Brain microvascular endothelial cell (primary cell): ENCODE data around the gene SLC8A3.

Experiments used
- DNase-seq: peaks from one replicate; pipeline ENCODE4 v3.0.0-alpha.2; 2020
- H3K27ac ChIP-seq: fragments of 250-450 bp; sonication (Bioruptor Pico); 2 replicates; pipeline ENCODE4 v1.5.1; 2020; ENCODE audit warnings: mild to moderate bottlenecking, moderate library complexity
- H3K27me3 ChIP-seq: fragments of 250-450 bp; sonication (Bioruptor Pico); replicated peaks from 2 replicates; pipeline ENCODE4 v1.5.1; 2020; ENCODE audit warnings: mild to moderate bottlenecking
- H3K36me3 ChIP-seq: fragments of 250-450 bp; sonication (Bioruptor Pico); replicated peaks from 2 replicates; pipeline ENCODE4 v1.5.1; 2020; ENCODE audit warnings: mild to moderate bottlenecking
- H3K4me3 ChIP-seq: 2 replicates; pipeline ENCODE4 v1.5.1; 2011; ENCODE audit warnings: low read depth, mild to moderate bottlenecking, control low read depth, low read length, moderate library complexity
- in situ Hi-C: cut with HindIII; loops from 2 replicates; pipeline ENCODE4 v1.10.0; 2017; ENCODE audit warnings: low sequenced_read_pairs, low pct_ligation_motif_present
- TF ChIP-seq, protein P1 (sequence below): IDR thresholded peaks from 2 replicates; pipeline ENCODE4 v1.5.1; 2011; ENCODE audit warnings: low read depth, mild to moderate bottlenecking, moderate library complexity, low read length, control low read depth, inconsistent platforms; ENCODE audit errors: missing control alignments

Gene SLC8A3

DNA sequence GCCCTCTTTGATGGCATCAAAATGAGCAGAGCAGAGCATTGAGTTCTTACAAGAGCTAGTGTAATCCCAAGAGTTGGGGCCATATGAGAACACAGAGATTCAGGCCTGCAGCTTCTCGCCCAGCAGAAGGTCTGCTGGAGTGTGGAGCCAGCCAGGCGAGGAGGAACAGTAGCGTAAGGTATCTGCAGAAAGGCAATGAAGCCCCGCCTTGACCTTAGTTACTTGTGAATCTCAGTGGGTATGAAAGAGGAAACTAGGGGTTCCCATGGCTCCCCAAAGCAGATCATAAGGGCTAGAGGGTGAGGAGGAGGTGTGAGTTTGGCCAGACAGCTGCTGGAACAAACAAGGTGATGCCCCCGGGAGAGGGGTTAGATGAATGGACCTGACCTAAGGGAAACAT is 49.4 kb downstream of the SLC8A3 start:
- in situ Hi-C loops = no loop called here
- no peaks in the 10 kb centered on the region for H3K36me3 ChIP-seq
- H3K4me3 ChIP-seq = no peak overlapping the region
- DNase-seq = no peak
- H3K27ac ChIP-seq = no peak overlapping the region
- H3K27me3 ChIP-seq = no peaks in the 10 kb centered on the region
- TF ChIP-seq, protein P1, sequence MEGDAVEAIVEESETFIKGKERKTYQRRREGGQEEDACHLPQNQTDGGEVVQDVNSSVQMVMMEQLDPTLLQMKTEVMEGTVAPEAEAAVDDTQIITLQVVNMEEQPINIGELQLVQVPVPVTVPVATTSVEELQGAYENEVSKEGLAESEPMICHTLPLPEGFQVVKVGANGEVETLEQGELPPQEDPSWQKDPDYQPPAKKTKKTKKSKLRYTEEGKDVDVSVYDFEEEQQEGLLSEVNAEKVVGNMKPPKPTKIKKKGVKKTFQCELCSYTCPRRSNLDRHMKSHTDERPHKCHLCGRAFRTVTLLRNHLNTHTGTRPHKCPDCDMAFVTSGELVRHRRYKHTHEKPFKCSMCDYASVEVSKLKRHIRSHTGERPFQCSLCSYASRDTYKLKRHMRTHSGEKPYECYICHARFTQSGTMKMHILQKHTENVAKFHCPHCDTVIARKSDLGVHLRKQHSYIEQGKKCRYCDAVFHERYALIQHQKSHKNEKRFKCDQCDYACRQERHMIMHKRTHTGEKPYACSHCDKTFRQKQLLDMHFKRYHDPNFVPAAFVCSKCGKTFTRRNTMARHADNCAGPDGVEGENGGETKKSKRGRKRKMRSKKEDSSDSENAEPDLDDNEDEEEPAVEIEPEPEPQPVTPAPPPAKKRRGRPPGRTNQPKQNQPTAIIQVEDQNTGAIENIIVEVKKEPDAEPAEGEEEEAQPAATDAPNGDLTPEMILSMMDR = no peak

DNA sequence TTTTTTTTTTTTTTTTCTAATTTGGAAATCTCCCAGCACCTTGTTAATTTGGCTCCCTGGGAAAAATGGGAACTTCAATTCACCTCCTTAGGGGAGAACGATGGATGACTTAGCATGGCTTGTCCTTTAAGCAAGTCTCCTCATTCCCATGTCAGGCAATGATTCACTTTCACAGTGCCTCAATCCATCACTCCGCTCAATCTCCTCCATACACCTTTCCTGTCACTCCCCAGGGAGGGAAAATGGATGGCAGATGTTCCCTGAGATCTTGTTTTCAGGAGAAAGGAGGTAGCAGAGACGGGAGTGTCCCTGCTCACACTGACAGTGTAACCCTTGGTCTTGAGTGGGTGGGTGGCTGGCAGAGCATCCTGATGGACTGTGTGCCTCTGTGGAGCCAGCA is 51.0 kb downstream of the SLC8A3 start:
- H3K27me3 ChIP-seq = no peaks in the 10 kb centered on the region
- in situ Hi-C loops = no loop called here

DNA sequence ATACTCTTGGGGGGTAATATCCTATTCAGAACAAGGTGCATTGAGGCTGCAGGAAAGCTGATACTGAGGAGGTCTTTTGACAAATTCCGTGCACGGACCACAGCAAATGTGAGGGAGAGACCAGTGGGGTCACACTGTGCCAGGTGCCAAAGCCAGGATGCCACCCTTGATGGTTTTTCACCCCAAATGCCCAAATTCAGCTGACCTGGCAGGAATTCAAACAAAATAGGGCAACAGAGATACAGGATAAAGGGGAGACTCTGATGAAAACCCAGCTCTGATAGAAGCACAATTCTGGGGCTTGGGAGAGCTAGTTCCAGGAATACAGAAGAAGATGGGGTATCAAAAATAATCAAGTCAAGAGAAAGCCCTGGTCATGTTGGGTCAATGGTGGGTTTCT is 55.3 kb downstream of the SLC8A3 start:
- in situ Hi-C loops = no loop called here
- H3K36me3 ChIP-seq = no peaks in the 10 kb centered on the region
- H3K4me3 ChIP-seq = no peak overlapping the region
- H3K27me3 ChIP-seq = no peaks in the 10 kb centered on the region
- no peak for DNase-seq
- no peak overlapping the region for H3K27ac ChIP-seq
- TF ChIP-seq, protein P1 = no peak

More for the DNA sequence above, 51.0 kb downstream of the SLC8A3 start:
- H3K4me3 ChIP-seq = no peak overlapping the region
- no peak overlapping the region for H3K27ac ChIP-seq
- TF ChIP-seq, protein P1 = no peak
- DNase-seq = no peak
- no peaks in the 10 kb centered on the region for H3K36me3 ChIP-seq

DNA sequence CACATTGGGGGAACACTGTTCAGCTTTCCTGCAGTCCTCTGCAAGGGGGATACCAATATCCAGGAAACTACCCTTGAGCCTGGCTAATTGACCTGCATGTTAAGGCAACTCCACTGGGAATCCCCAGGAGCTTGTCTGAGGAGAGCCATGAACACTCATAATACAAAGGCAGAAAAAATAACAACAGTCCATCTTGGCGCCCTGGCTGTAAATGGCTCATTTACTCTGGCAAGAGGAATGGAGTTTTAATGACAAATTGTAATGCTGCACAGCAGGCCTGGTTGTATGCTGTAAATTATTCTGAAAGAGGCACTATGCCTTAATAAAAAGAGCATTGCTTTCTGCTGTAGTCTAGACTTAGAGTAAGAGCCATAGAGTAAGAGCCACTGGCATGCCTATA is 58.3 kb downstream of the SLC8A3 start:
- TF ChIP-seq, protein P1 = no peak
- Histone ChIP-seq H3K36me3 (no peaks in the 10 kb centered on the region), H3K27me3 (no peaks in the 10 kb centered on the region), H3K27ac (no peak overlapping the region), H3K4me3 (no peak overlapping the region)
- in situ Hi-C loops = no loop called here
- DNase-seq = no peak

DNA sequence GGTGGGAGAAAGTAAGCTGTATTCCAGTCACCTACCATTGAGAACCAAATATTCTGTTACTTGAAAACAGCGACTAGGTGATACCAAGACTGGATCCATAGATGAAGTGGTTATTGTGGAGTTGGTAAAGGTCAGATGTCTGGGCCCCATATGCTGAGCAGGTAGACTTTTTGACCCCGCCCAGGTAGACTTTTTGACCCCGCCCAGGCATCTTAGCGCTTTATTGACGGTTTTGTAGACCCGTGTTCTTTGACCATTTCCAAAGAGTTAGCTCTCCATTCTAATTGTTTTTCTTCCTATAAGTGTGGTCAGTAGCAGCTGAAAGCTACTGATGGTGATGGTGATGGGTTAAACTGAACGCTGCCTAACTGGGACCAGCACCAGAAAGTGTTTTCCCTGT is 61.6 kb downstream of the SLC8A3 start:
- in situ Hi-C loops = no loop called here
- TF ChIP-seq, protein P1 = no peak
- no peak overlapping the region for H3K4me3 ChIP-seq

DNA sequence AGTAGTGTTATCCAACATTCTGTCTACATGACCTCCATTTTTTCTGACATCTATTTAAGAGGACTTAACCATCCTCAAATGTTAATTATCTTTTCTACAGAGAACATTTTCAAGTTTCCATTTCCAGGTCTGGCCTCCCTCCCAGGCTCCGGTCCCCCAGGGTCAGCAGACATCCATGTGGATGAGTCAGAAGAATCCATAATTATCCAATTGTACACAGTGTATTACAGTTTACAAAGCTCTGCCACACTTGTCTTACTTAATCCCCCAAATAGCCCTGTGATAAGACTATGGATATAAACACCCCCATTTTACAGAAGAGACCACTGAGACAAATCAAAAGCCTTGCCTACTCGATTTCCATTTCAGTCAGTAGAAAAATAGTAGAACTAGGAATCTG is 65.0 kb downstream of the SLC8A3 start:
- TF ChIP-seq, protein P1 = no peak
- in situ Hi-C loops = no loop called here
- H3K27ac ChIP-seq = no peak overlapping the region
- H3K27me3 ChIP-seq = no peaks in the 10 kb centered on the region
- DNase-seq = no peak
- H3K4me3 ChIP-seq = no peak overlapping the region
- H3K36me3 ChIP-seq = no peaks in the 10 kb centered on the region

More for the DNA sequence above, 61.6 kb downstream of the SLC8A3 start:
- H3K27ac ChIP-seq = no peak overlapping the region
- DNase-seq = no peak
- no peaks in the 10 kb centered on the region for H3K36me3 ChIP-seq
- H3K27me3 ChIP-seq = no peaks in the 10 kb centered on the region
